ENCODE measurements around the gene RIMS4.

RIMS4 gene

GRCh38 chr20:44706301-44707017 lies 103.9 kb downstream of the RIMS4 start:
- no peaks in the 10 kb centered on the region for H3K9me3 ChIP-seq (ENCODE audit: low read length)
- H3K27me3 ChIP-seq (ENCODE audit: insufficient read depth, low read length): no peaks in the 10 kb centered on the region
- no peaks in the 10 kb centered on the region for H3K36me3 ChIP-seq (ENCODE audit: insufficient read depth, low read length)
- peaks cover 13% of the 10 kb centered on the region for H3K4me1 ChIP-seq (ENCODE audit: insufficient read depth, low read length)
- no peak overlapping the region for H3K4me3 ChIP-seq (ENCODE audit: low read length)
- peak overlapping the region; percentile 18 for H2AFZ ChIP-seq (ENCODE audit: low read depth, low read length)

GRCh38 chr20:44705364-44706094 lies 104.8 kb downstream of the RIMS4 start:
- no peak overlapping the region for H3K4me3 ChIP-seq (ENCODE audit: low read length)
- H2AFZ ChIP-seq (ENCODE audit: low read depth, low read length): no peak overlapping the region
- no peaks in the 10 kb centered on the region for H3K36me3 ChIP-seq (ENCODE audit: insufficient read depth, low read length)
- H3K9me3 ChIP-seq (ENCODE audit: low read length): no peaks in the 10 kb centered on the region
- H3K4me1 ChIP-seq (ENCODE audit: insufficient read depth, low read length): peaks cover 13% of the 10 kb centered on the region
- no peaks in the 10 kb centered on the region for H3K27me3 ChIP-seq (ENCODE audit: insufficient read depth, low read length)

- Histone ChIP-seq H3K27me3 (ENCODE audit: insufficient read depth, low read length) (no peaks in the 10 kb centered on the region), H3K4me1 (ENCODE audit: insufficient read depth, low read length) (peaks cover 13% of the 10 kb centered on the region), H3K36me3 (ENCODE audit: insufficient read depth, low read length) (no peaks in the 10 kb centered on the region), H3K9me3 (ENCODE audit: low read length) (no peaks in the 10 kb centered on the region), H3K4me3 (ENCODE audit: low read length) (no peak overlapping the region), H2AFZ (ENCODE audit: low read depth, low read length) (no peak overlapping the region)
Measured at GRCh38 chr20:44704551-44704971, 105.8 kb downstream of the RIMS4 start.

DNA sequence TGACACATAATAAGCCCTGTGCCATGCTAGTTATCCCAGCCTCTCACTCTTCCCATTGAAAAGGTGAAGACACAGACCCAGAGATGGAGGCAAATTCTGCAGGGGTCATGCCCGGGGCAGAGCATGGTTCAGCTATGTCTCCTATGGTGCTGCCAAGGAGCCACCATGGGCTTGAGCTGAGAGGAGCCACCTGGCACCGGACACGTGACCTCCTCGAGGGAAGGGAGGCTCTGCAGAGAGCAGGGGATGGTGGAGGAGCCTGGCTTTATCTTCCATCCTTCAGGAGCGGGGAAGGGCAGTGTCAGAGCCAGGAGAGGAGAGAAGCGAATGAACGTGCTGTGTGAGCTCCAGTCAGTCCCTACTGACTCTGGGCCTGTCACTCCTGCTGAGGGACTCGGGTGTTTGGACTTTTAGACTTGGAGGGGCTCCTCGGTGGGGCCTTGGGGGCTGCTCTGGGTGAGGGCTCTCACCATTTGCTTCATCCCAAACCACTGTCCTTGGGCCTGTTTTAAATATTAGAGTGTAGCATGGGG lies 106.3 kb downstream of the RIMS4 start:
- Histone ChIP-seq H3K36me3 (ENCODE audit: insufficient read depth, low read length) (no peaks in the 10 kb centered on the region), H3K4me3 (ENCODE audit: low read length) (no peak overlapping the region), H3K9me3 (ENCODE audit: low read length) (no peaks in the 10 kb centered on the region), H3K27me3 (ENCODE audit: insufficient read depth, low read length) (no peaks in the 10 kb centered on the region), H3K4me1 (ENCODE audit: insufficient read depth, low read length) (peaks cover 13% of the 10 kb centered on the region), H2AFZ (ENCODE audit: low read depth, low read length) (no peak overlapping the region)

DNA sequence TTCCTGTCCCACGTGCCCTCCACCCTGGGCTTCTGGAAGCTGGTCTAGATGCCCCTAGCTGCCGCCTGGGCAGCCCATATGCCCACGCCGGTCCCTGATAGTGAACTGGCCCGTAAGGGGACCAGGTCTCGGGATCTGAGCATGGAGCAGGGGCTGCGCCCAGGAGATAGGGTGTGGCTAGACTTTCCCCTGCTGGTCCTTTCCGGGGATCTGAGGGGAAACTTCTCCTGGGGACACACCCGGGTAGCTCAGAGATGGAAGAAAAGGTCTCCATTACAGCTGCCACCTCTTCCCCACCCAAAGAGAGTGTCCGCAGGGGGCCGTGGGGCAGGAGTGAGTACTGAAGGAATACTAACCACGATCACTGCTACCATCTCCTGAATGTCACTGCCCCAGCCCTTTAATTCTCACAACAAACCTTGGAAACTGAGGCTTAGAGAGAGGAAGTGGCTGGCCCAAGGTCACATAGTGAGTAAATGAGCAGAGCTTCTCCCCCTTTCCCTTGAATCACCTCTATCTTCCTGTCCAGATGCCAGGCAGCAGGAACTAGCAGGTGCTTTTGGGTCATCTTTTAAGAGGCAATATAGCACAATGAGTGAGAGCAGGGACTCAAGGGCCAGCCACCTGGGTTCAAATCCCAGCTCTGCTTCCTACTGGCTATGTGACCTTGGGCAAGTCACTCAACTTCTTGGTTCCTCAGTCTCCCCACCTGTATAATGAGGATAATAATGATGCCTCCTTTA lies 107.0 kb downstream of the RIMS4 start:
- Histone ChIP-seq H3K27me3 (ENCODE audit: insufficient read depth, low read length) (no peaks in the 10 kb centered on the region), H3K9me3 (ENCODE audit: low read length) (no peaks in the 10 kb centered on the region), H3K4me1 (ENCODE audit: insufficient read depth, low read length) (peaks cover 13% of the 10 kb centered on the region), H3K4me3 (ENCODE audit: low read length) (no peak overlapping the region), H2AFZ (ENCODE audit: low read depth, low read length) (no peak overlapping the region), H3K36me3 (ENCODE audit: insufficient read depth, low read length) (no peaks in the 10 kb centered on the region)

- Histone ChIP-seq H3K4me1 (ENCODE audit: insufficient read depth, low read length) (peaks cover 13% of the 10 kb centered on the region), H3K9me3 (ENCODE audit: low read length) (no peaks in the 10 kb centered on the region), H2AFZ (ENCODE audit: low read depth, low read length) (no peak overlapping the region), H3K27me3 (ENCODE audit: insufficient read depth, low read length) (no peaks in the 10 kb centered on the region), H3K36me3 (ENCODE audit: insufficient read depth, low read length) (no peaks in the 10 kb centered on the region), H3K4me3 (ENCODE audit: low read length) (no peak overlapping the region)
Measured at GRCh38 chr20:44702776-44703175, 107.6 kb downstream of the RIMS4 start.

DNA sequence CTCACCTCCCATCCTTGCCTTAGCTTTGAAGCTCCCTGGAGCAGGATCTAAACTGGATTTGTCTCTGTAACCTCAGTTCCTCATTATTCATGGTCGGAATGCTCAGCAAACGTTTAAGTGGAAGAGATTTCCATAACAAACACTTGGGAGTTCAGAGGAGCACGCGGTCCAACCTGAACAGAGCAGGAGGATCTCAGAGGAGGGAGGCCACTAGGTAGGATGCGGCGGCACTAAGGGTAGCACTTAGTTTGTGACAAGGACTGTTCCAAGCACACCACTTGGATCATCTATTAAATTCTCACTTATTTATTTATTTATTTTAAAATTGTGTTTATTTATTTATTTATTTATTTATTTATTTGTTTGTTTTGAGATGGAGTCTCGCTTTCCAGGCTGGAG lies 108.5 kb downstream of the RIMS4 start:
- Histone ChIP-seq H3K9me3 (ENCODE audit: low read length) (no peaks in the 10 kb centered on the region), H3K4me1 (ENCODE audit: insufficient read depth, low read length) (peaks cover 12% of the 10 kb centered on the region), H3K4me3 (ENCODE audit: low read length) (no peak overlapping the region), H3K27me3 (ENCODE audit: insufficient read depth, low read length) (no peaks in the 10 kb centered on the region), H2AFZ (ENCODE audit: low read depth, low read length) (no peak overlapping the region), H3K36me3 (ENCODE audit: insufficient read depth, low read length) (no peaks in the 10 kb centered on the region)

All from neuron (in vitro differentiated cells).